ENCODE data around the gene ZFHX3. TPM values are rescaled to one million over a fixed set of nuclear protein-coding genes. Genes with fewer than 3 reads are reported as not detected.

The ZFHX3 gene
- total RNA-seq, 2 experiments from 2014 or later: 2.5 to 2.9 TPM

DNA sequence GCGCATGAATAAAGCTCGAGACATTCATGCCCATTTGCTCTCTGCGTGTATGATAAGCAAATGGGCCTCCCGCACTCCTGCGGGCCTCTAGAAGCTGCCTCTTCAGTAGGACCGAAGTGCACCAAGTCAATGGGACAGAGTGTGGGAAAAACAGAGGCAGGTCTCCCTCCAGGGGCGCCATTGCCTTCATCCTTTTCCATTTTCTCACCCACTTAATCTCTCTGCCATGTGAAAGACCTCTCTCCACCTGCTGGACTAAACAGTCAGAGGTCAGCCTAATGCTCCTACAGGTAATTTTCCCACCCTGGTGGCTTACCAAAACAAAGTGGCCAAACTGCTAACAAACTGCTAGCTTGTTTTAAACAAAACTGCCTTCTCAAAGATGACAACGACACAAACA is 210.9 kb downstream of the ZFHX3 start:
- peaks cover 14% of the 10 kb centered on the region for H3K27me3 Mint-ChIP-seq (ENCODE audit: low read depth)
- H3K36me3 Mint-ChIP-seq (ENCODE audit: low read depth): no peaks in the 10 kb centered on the region
- DNase-seq (no peak), ATAC-seq (no peak)
- ChIA-PET POLR2A (interaction anchor here (0.6 kb wide), 1 partner anchor 1215 kb away, joined by 3 read pairs; no protein-coding TSS in a partner anchor), CTCF (interaction anchor here (1.3 kb wide), 1 partner anchor 10 kb away, joined by 3 read pairs; no protein-coding TSS in a partner anchor)
- H3K9me3 Mint-ChIP-seq (ENCODE audit: insufficient read depth): no peaks in the 10 kb centered on the region
- no peak overlapping the region for H3K27ac Mint-ChIP-seq
- no peak overlapping the region for H3K4me3 Mint-ChIP-seq
- H3K4me1 Mint-ChIP-seq (ENCODE audit: low read depth): peaks cover 32% of the 10 kb centered on the region

DNA sequence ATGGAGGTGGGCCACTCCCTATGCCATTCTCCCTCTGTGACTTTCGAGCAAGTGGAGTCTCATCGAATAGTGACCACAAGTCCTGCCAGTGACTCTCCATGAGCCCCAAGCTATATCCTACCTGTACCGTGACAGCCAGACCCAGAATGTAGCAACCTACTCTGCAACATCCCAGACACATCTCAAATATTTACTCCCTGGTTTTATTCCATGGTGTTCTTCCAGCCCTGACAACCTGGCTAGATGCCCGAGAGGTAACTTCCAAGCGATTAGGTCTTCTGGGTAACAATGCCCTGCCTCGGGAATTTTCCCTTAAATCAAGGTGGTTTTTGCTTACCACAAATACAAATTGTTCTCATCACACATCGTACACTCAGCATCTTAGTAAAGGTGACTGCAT is 211.7 kb downstream of the ZFHX3 start:
- ATAC-seq (no peak), DNase-seq (no peak)
- no peak overlapping the region for H3K4me3 Mint-ChIP-seq
- peaks cover 9% of the 10 kb centered on the region for H3K27me3 Mint-ChIP-seq (ENCODE audit: low read depth)
- ChIA-PET CTCF (no interaction called here), POLR2A (no interaction called here)
- no peaks in the 10 kb centered on the region for H3K36me3 Mint-ChIP-seq (ENCODE audit: low read depth)
- no peaks in the 10 kb centered on the region for H3K9me3 Mint-ChIP-seq (ENCODE audit: insufficient read depth)
- H3K4me1 Mint-ChIP-seq (ENCODE audit: low read depth): peaks cover 32% of the 10 kb centered on the region
- no peak overlapping the region for H3K27ac Mint-ChIP-seq

DNA sequence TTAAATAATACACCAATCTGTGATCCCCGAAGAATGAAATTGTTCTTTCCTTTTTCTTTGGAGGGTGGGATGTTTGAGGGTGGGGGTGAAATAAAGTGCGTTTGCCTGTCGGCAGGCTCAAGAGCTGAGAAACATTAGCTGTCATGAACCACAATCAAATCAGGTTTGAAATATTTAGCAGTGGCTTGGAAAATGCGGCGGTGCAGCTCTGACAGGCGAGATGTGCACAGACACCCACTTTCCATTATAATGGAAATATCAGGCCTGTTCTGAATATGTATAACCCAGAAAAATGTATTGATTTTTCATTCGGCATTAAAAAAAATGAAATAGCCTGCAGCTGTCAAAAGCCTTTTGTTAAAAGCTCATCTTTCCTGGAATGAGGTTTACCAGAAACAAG is 212.8 kb downstream of the ZFHX3 start:
- ChIA-PET POLR2A (no interaction called here), CTCF (interaction anchor here (1.7 to 4.3 kb wide), 2 partner anchors 9 to 13 kb away, joined by 6 to 42 read pairs; no protein-coding TSS in a partner anchor)
- peaks cover 3% of the 10 kb centered on the region for H3K27me3 Mint-ChIP-seq (ENCODE audit: low read depth)
- DNase-seq: no peak
- H3K4me3 Mint-ChIP-seq: no peak overlapping the region
- no peaks in the 10 kb centered on the region for H3K36me3 Mint-ChIP-seq (ENCODE audit: low read depth)
- ATAC-seq: no peak
- H3K4me1 Mint-ChIP-seq (ENCODE audit: low read depth): peaks cover 32% of the 10 kb centered on the region
- no peaks in the 10 kb centered on the region for H3K9me3 Mint-ChIP-seq (ENCODE audit: insufficient read depth)
- no peak overlapping the region for H3K27ac Mint-ChIP-seq

DNA sequence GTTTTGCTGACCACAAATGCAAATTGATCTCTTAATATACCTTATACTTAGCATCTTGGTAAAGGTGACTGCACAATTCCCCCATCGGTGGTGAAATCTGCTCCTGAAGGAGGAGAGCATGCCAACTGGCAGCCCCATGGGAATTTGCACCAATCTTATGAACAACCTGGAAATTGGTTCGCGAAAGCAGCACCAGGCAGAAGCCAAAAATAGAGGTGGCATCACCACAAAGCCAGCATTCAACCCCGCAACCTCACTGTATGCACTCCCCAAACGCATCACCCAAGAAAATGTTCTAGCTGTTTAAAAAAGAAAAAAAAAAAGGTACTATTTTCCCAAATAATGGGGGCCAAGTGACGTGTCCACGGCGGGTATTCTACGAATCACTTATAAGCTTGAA is 213.4 kb downstream of the ZFHX3 start:
- Mint-ChIP-seq H3K9me3 (ENCODE audit: insufficient read depth) (no peaks in the 10 kb centered on the region), H3K27ac (no peak overlapping the region), H3K4me3 (no peak overlapping the region), H3K36me3 (ENCODE audit: low read depth) (no peaks in the 10 kb centered on the region), H3K4me1 (ENCODE audit: low read depth) (peaks cover 32% of the 10 kb centered on the region), H3K27me3 (ENCODE audit: low read depth) (peaks cover 3% of the 10 kb centered on the region)
- ChIA-PET POLR2A (no interaction called here), CTCF (interaction anchor here (1.7 to 4.3 kb wide), 3 partner anchors 10 to 17 kb away, joined by 6 to 42 read pairs (median 32); no protein-coding TSS in a partner anchor)
- DNase-seq (no peak), ATAC-seq (no peak)

DNA sequence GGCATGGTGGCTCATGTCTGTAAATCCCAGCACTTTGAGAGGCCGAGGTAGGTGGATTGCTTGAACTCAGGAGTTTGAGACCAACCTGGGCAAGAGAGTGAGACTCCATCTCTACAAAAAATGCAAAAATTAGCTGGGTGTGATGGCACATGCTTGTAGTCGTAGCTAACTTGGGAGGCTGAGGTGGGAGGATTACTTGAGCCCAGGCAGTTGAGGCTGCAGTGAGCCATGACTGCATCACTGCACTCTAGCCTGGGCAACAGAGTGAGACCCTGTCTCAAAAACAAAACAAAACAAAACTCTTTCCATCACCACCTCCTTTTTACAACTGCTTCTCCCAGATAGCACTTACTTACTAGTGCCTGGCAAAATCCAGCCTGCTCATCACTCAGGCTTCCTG is 214.0 kb downstream of the ZFHX3 start:
- Mint-ChIP-seq H3K27me3 (ENCODE audit: low read depth) (peaks cover 3% of the 10 kb centered on the region), H3K36me3 (ENCODE audit: low read depth) (no peaks in the 10 kb centered on the region), H3K4me3 (no peak overlapping the region), H3K9me3 (ENCODE audit: insufficient read depth) (no peaks in the 10 kb centered on the region), H3K4me1 (ENCODE audit: low read depth) (peaks cover 32% of the 10 kb centered on the region), H3K27ac (no peak overlapping the region)
- DNase-seq: no peak
- POLR2A ChIA-PET: no interaction called here
- CTCF ChIA-PET: interaction anchor here (1.7 to 4.3 kb wide), 6 partner anchors 10 to 28 kb away, joined by 6 to 50 read pairs (median 28); no protein-coding TSS in a partner anchor
- ATAC-seq: no peak

DNA sequence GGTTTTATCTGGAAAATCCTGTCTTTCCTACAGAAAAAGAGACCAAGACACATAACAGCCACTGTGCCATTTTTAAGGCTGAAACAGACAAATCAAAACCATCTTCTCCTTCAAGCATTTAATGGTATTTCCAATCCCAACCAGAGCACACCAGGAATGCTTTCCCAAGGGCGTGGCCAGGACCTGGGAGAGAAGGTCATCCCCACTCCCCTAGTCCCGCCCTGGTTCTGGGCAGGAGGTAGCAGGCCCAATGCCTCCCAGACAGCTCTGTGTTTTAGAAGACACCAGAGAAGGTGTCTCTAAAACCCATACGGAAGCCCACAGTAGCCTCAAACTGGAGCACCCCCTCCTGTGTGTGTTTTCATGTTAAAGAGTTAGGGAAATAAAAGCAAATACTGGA is 214.4 kb downstream of the ZFHX3 start:
- ChIA-PET CTCF (interaction anchor here (0.7 to 4.3 kb wide), 30 partner anchors 8 to 1201 kb away, joined by 3 to 50 read pairs (median 6); no protein-coding TSS in a partner anchor), POLR2A (no interaction called here)
- Mint-ChIP-seq H3K4me1 (ENCODE audit: low read depth) (peaks cover 32% of the 10 kb centered on the region), H3K9me3 (ENCODE audit: insufficient read depth) (no peaks in the 10 kb centered on the region), H3K4me3 (no peak overlapping the region), H3K27me3 (ENCODE audit: low read depth) (peaks cover 3% of the 10 kb centered on the region), H3K27ac (no peak overlapping the region), H3K36me3 (ENCODE audit: low read depth) (no peaks in the 10 kb centered on the region)
- no peak for ATAC-seq
- no peak for DNase-seq

DNA sequence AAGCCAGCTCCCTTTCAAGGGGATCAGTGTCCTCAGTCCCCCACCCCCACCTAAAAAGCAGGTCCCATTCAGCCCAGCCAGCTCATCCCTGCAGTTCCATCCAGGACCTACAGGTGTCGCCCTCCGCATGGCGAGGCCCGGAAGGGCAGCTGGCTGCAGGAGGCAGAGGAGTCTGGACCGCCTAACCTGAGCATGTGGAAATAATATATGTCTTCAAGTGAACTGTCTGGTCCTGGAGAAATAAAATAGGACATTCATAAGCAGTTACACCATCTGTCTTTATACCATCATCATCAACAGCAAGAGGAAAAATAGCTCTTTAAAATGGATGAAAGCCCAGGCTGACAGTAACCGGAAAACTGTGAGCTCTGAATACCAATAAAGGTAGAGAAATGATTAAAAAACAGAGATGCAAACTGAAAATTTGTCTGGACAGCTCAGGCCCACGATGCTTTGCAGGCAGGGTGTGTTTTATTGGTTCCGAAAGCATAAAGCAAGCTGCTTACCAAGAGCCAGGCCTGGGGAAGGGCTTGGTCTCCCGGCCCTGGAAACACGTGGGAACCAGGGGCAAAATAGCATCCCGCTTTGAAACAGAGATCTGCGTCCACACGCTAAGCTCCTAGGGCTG is 215.2 kb downstream of the ZFHX3 start:
- Mint-ChIP-seq H3K4me3 (no peak overlapping the region), H3K4me1 (ENCODE audit: low read depth) (peaks cover 32% of the 10 kb centered on the region), H3K27ac (no peak overlapping the region), H3K9me3 (ENCODE audit: insufficient read depth) (no peaks in the 10 kb centered on the region), H3K27me3 (ENCODE audit: low read depth) (peaks cover 3% of the 10 kb centered on the region), H3K36me3 (ENCODE audit: low read depth) (no peaks in the 10 kb centered on the region)
- DNase-seq (peak; percentile 80), ATAC-seq (peak; percentile 85)
- ChIA-PET CTCF (interaction anchor here (0.6 to 4.3 kb wide), 66 partner anchors 8 to 1275 kb away, joined by 3 to 50 read pairs (median 4); partner anchors contain the start of gene ZFHX3), POLR2A (interaction anchor here (0.6 kb wide), 1 partner anchor 46 kb away, joined by 3 read pairs; no protein-coding TSS in a partner anchor)

DNA sequence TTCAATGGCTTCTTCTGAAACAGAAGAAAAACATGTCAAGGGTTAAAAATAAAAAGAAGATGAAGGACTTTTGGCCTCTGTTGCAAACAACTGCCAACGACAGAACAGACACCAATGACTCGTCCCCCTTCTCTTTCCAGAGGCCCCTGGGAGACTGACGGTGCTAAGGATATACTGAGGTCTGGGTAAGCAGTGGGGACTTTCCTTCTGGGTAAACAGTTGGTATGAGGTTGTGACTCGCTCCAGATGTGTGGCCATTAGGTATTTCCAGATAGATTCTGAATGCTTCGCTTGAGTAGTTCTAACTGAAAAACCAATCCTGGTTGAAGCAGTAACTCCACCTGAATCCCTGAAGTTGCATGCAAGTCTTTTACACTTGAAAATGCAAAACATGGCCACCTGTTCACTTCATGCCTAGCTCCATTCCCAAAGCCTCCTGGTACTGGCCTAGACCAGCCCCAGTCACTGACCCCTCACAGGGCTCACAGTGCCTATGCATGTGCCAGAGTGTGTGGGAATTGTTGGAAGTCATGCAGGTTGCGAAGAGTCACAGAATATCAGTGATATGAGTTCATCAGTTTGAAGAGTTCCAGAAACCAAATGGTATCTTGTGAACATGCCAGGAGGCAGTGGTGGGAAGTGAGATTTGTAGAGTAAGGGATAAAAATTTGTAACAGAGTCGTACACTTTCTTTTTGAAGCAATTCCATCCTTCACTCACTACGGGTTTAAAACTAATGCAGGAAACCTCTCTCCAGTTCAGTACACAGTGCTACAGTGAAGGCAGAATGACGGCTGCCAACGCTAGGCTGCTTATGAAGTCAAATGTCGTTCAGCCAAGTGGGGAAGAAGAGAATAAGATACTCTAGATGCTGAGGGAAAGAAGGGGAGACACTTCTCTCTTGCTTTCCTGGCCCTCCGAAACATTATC is 217.8 kb downstream of the ZFHX3 start:
- DNase-seq (no peak), ATAC-seq (no peak)
- Mint-ChIP-seq H3K27me3 (ENCODE audit: low read depth) (no peaks in the 10 kb centered on the region), H3K36me3 (ENCODE audit: low read depth) (no peaks in the 10 kb centered on the region), H3K27ac (no peak overlapping the region), H3K4me3 (no peak overlapping the region), H3K4me1 (ENCODE audit: low read depth) (peaks cover 14% of the 10 kb centered on the region), H3K9me3 (ENCODE audit: insufficient read depth) (no peaks in the 10 kb centered on the region)
- CTCF ChIA-PET: no interaction called here
- POLR2A ChIA-PET: no interaction called here

DNA sequence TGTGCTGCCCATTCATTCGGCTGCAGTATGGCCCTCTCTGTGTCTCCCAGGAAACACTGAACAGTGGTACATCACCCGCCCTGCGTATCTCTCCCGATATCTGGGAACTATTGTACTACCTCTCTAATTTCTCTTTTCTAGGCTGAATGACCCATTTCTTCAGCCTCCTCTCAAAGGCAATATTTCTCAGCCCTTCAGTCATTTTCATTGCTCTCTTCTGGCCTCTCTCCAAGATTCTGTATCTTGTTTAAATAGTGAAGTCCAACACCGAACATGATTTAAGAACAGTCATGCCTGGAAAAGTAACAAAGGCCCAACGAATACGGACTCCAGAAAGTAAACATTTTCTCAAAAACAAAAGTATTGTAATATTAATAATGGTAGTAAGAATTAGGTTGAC is 220.1 kb downstream of the ZFHX3 start:
- Mint-ChIP-seq H3K27me3 (ENCODE audit: low read depth) (no peaks in the 10 kb centered on the region), H3K4me1 (ENCODE audit: low read depth) (peaks cover 2% of the 10 kb centered on the region), H3K4me3 (no peak overlapping the region), H3K36me3 (ENCODE audit: low read depth) (no peaks in the 10 kb centered on the region), H3K27ac (no peak overlapping the region), H3K9me3 (ENCODE audit: insufficient read depth) (no peaks in the 10 kb centered on the region)
- ATAC-seq (no peak), DNase-seq (no peak)
- ChIA-PET POLR2A (no interaction called here), CTCF (no interaction called here)

DNA sequence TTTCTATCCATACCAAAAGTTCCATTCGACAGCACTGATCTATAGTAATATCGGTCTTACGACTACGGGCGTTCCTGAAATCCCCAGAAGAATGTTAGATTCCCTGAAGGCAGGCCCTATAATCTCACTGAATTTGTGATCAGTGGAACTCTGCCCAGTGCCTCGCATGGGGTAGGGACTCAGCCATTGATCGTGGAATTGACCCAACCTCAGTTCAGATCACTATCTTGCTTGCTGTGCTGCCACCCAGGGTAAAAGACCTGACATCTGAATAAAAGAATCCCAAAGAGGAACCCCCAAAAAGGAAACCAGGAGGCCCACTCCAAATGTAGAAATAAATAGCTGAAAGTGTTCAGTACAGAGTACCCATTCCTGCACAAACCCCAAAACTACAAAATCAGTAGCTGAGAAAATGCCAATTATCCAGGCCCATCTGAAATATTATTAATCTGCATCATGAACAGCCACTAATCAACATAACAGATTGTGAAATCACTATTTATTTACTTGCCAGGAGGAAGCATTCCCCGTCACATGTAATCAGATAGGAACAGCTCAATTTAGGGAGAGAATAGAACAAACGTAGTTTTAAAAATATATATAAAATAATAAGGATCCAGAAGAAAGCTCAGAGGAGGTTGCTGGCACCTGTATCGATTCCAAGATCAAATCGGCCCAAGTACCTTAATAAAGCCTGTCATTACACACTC is 221.9 kb downstream of the ZFHX3 start:
- DNase-seq (no peak), ATAC-seq (no peak)
- POLR2A ChIA-PET: no interaction called here
- CTCF ChIA-PET: no interaction called here
- no peak overlapping the region for H3K27ac Mint-ChIP-seq
- H3K4me3 Mint-ChIP-seq: no peak overlapping the region
- H3K27me3 Mint-ChIP-seq (ENCODE audit: low read depth): no peaks in the 10 kb centered on the region
- H3K36me3 Mint-ChIP-seq (ENCODE audit: low read depth): no peaks in the 10 kb centered on the region
- H3K9me3 Mint-ChIP-seq (ENCODE audit: insufficient read depth): no peaks in the 10 kb centered on the region
- no peaks in the 10 kb centered on the region for H3K4me1 Mint-ChIP-seq (ENCODE audit: low read depth)

DNA sequence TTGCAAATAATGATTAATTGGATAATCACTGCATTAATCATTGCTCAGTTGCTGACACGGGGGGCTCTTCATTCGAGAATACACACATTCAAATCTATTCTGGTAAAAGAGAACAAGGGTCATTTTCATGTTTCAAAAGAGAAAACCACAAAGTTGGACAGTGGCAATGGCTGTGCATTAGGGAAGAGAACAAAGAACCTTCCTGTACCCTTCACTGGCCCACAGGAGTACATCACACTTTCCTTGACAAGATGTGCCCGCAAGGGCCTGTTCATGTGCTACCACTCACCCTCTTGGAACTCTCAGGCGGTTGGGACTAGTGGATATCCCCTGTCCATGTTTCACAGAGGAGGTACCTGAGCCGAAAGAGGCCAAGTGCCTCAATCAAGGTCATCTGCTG is 223.2 kb downstream of the ZFHX3 start:
- no peak overlapping the region for H3K4me3 Mint-ChIP-seq
- no peak overlapping the region for H3K27ac Mint-ChIP-seq
- H3K27me3 Mint-ChIP-seq (ENCODE audit: low read depth): no peaks in the 10 kb centered on the region
- DNase-seq: no peak
- H3K4me1 Mint-ChIP-seq (ENCODE audit: low read depth): no peaks in the 10 kb centered on the region
- ChIA-PET CTCF (interaction anchor here (1.0 kb wide), 1 partner anchor 8 kb away, joined by 8 read pairs; no protein-coding TSS in a partner anchor), POLR2A (no interaction called here)
- H3K9me3 Mint-ChIP-seq (ENCODE audit: insufficient read depth): no peaks in the 10 kb centered on the region
- no peaks in the 10 kb centered on the region for H3K36me3 Mint-ChIP-seq (ENCODE audit: low read depth)
- ATAC-seq: no peak

Measured in activated CD8-positive, alpha-beta T cell treated with anti-CD3 and anti-CD28 coated beads, Interleukin-2, amount 10 ng/mL, durations not matched to agents 7 days and 5 days (primary cell).